K562 (cell line): Measurements from ENCODE around the gene RBBP4. TPM values are rescaled to one million over a fixed set of nuclear protein-coding genes. Genes with fewer than 3 reads are reported as not detected.

ENCODE experiments used
- ATAC-seq: fragments of 200-7000 bp; cut with Tn5 transposase; 3 replicates; pipeline ENCODE4 v1.9.1; 2020; ENCODE audit warnings: moderate library complexity
- BruUV-seq: library from RNA; stranded (reverse); fragments of 400-500 nt; replicated peaks from 2 replicates; lab custom pipeline; 2021; lab: Mats Ljungman, UMichigan
- CTCF ChIA-PET: fragments of 300-600 bp; formaldehyde crosslinking; extraction: SDS; loops from one replicate; lab custom pipeline; 2021; ENCODE audit warnings: low intra/inter-chr PET ratio; lab: Yijun Ruan, JAX
- POLR2A ChIA-PET: fragments of 300-600, 350-650 bp; sonication (Branson Sonifier 250); formaldehyde crosslinking; extraction: SDS; loops from one replicate; lab custom pipeline; 2021; ENCODE audit warnings: antibody characterized with exemption, inconsistent platforms; lab: Yijun Ruan, JAX
- DNase-seq, 4 experiments: peaks; one replicate each; pipeline versions ENCODE4 v3.0.0 to v3.0.0-alpha.2; 2011 to 2018; ENCODE audit warnings: low spot score in 3 of 4, mixed read lengths in 3 of 4; ENCODE audit errors: extremely low read depth in 1 of 4
- FAIRE-seq: peaks from 2 replicates; lab custom pipeline; 2011; peaks lifted over from hg19 to GRCh38; lab: Jason Lieb, UNC
- H2AFZ ChIP-seq: 2 replicates; pipeline ENCODE4 v1.6.0; 2011; ENCODE audit warnings: low read depth, low read length, control low read depth, inconsistent platforms
- H3K27ac ChIP-seq: fragments of 200-600 bp; 3 replicates; pipeline ENCODE4 v1.8.0; 2011; ENCODE audit warnings: low read depth, mild to moderate bottlenecking, control low read depth, inconsistent platforms, low read length, moderate library complexity, mixed read lengths; ENCODE audit errors: extremely low read depth
- H3K27me3 ChIP-seq, 2 experiments: fragments of 300-600 bp in 1 of 2; 2 replicates in 1 of 2; 3 replicates in 1 of 2; pipeline versions ENCODE4 v1.6.0 to v1.8.0; 2011; ENCODE audit warnings: inconsistent platforms in 2 of 2, low read length in 2 of 2, mild to moderate bottlenecking in 1 of 2, mixed read lengths in 1 of 2, moderate library complexity in 1 of 2; ENCODE audit not compliant: control insufficient read depth in 2 of 2, insufficient read depth in 2 of 2
- H3K36me3 ChIP-seq: fragments of 300-600 bp; 3 replicates; pipeline ENCODE4 v1.8.0; 2011; ENCODE audit warnings: mild to moderate bottlenecking, low read length, inconsistent platforms; ENCODE audit not compliant: control insufficient read depth, insufficient read depth
- H3K4me1 ChIP-seq, 2 experiments: fragments of 200-600 bp in 1 of 2; replicated peaks in 1 of 2; 2 replicates in 1 of 2; 3 replicates in 1 of 2; pipeline versions ENCODE4 v1.5.1 to v1.8.0; 2011; ENCODE audit warnings: inconsistent platforms in 2 of 2, low read length in 2 of 2, mild to moderate bottlenecking in 1 of 2, mixed read lengths in 1 of 2, moderate library complexity in 1 of 2; ENCODE audit not compliant: control insufficient read depth in 2 of 2, insufficient read depth in 2 of 2
- H3K4me2 ChIP-seq: 2 replicates; pipeline ENCODE4 v1.6.1; 2011; ENCODE audit warnings: low read length, control low read depth, inconsistent platforms, mixed read lengths; ENCODE audit not compliant: insufficient read depth
- H3K4me3 ChIP-seq: fragments of 200-600 bp; sonication (generic), shearing (Covaris generic); 2 replicates; pipeline ENCODE4 v1.5.1; 2016; ENCODE audit warnings: control low read depth, inconsistent platforms
- H3K79me2 ChIP-seq: fragments of 200-600 bp; 3 replicates; pipeline ENCODE4 v1.8.0; 2011; ENCODE audit warnings: low read length, inconsistent platforms; ENCODE audit not compliant: control insufficient read depth, insufficient read depth
- H3K9ac ChIP-seq, 2 experiments: 2 replicates each; pipeline versions ENCODE4 v1.6.0 to v1.6.1; 2011; ENCODE audit warnings: low read depth in 2 of 2, low read length in 2 of 2, control low read depth in 1 of 2, inconsistent platforms in 1 of 2, mild to moderate bottlenecking in 1 of 2, mixed read lengths in 1 of 2; ENCODE audit not compliant: insufficient read depth in 1 of 2
- H3K9me1 ChIP-seq: one replicate; pipeline ENCODE4 v1.6.0; 2011; ENCODE audit warnings: inconsistent platforms, mild to moderate bottlenecking, low read length, moderate library complexity; ENCODE audit not compliant: control insufficient read depth, insufficient read depth
- H3K9me3 ChIP-seq: replicated peaks from 2 replicates; pipeline ENCODE4 v1.5.1; 2011; ENCODE audit warnings: low read depth, low read length, inconsistent platforms; ENCODE audit not compliant: control insufficient read depth, insufficient read depth
- H4K20me1 ChIP-seq: replicated peaks from 2 replicates; pipeline ENCODE4 v1.6.1; 2011; ENCODE audit warnings: low read length, inconsistent platforms, mixed read lengths; ENCODE audit not compliant: control insufficient read depth, insufficient read depth
- HOXB6 ChIP-seq: fragments of 250-450 bp; sonication (Bioruptor Pico); IDR thresholded peaks from 2 replicates; pipeline ENCODE4 v1.5.1; 2022; ENCODE audit warnings: mild to moderate bottlenecking, borderline replicate concordance
- MAFG ChIP-seq: fragments of 450-650 bp; conservative IDR thresholded peaks from 2 replicates; pipeline ENCODE4 v1.6.1; 2016; ENCODE audit warnings: missing genetic modification characterization, missing compliant biosample characterization
- NFRKB ChIP-seq: fragments of 450-650 bp; IDR thresholded peaks from 2 replicates; pipeline ENCODE4 v1.6.1; 2016; ENCODE audit warnings: low read depth
- PRMT5 ChIP-seq: sonication (generic); formaldehyde crosslinking; IDR thresholded peaks from 2 replicates; pipeline ENCODE4 v1.5.0; 2020; ENCODE audit warnings: missing genetic modification reagents
- SLC30A9 ChIP-seq: fragments of 250-450 bp; sonication (Bioruptor Pico); IDR thresholded peaks from 2 replicates; pipeline ENCODE4 v1.8.0; 2022; ENCODE audit warnings: mild to moderate bottlenecking, moderate library complexity
- SREBF2 ChIP-seq: sonication (generic); formaldehyde crosslinking; IDR thresholded peaks from 2 replicates; pipeline ENCODE4 v1.4.0; 2020; ENCODE audit warnings: mild to moderate bottlenecking, missing genetic modification reagents
- TARDBP ChIP-seq: fragments of 450-650 bp; IDR thresholded peaks from 2 replicates; pipeline ENCODE4 v1.6.1; 2016
- U2AF2 ChIP-seq: fragments of 200-400 bp; formaldehyde crosslinking; optimal IDR thresholded peaks from 2 replicates; pipeline ENCODE3; 2017; ENCODE audit warnings: low read depth, mild to moderate bottlenecking, low read length
- ZFP91 ChIP-seq: sonication (generic); formaldehyde crosslinking; IDR thresholded peaks from 2 replicates; pipeline ENCODE4 v1.8.0; 2022; ENCODE audit warnings: mild to moderate bottlenecking, missing genetic modification reagents
- ZNF134 ChIP-seq: fragments of 250-450 bp; sonication (Bioruptor Pico); conservative IDR thresholded peaks from 2 replicates; pipeline ENCODE4 v1.4.0; 2020
- ZNF311 ChIP-seq: fragments of 250-450 bp; sonication (Bioruptor Pico); IDR thresholded peaks from 2 replicates; pipeline ENCODE4 v1.4.0; 2020; ENCODE audit warnings: mild to moderate bottlenecking, moderate library complexity
- ZNF830 ChIP-seq: fragments of 250-450 bp; sonication (Bioruptor Pico); IDR thresholded peaks from 2 replicates; pipeline ENCODE4 v1.5.0; 2021; ENCODE audit warnings: mild to moderate bottlenecking
- WGBS: fragments of 100-300 bp; shearing (Covaris generic); methylation state at CpG from one replicate; pipeline ENCODE4 v1.1.6; 2016; ENCODE audit warnings: low coverage, mixed read lengths; ENCODE audit not compliant: insufficient coverage; ENCODE audit errors: missing lambda C conversion rate; 5-methylcytosine and 5-hydroxymethylcytosine counted together
- in situ Hi-C: fragments of 300-500 bp; cut with MboI; formaldehyde crosslinking; loops from 4 replicates; pipeline ENCODE4 v1.15.0; 2018; ENCODE audit warnings: inconsistent platforms, mixed read lengths
- intact Hi-C: fragments of 100-400 bp; cut with micrococcal nuclease; formaldehyde crosslinking; loops from 2 replicates; pipeline ENCODE4 v1.14.2; 2022
- polyA plus RNA-seq, 8 experiments: library from polyadenylated mRNA; depleted of rRNA in 4 of 8; stranded (reverse) in 5 of 8; unstranded in 3 of 8; fragments of >200 nt; fragmentation: Nextera tagmentation in 2 of 8; fragmentation: Illumina TruSeq in 1 of 8; extraction: Ambion mirVana in 2 of 8; extraction: Trizol in 1 of 8; gene quantifications; 2 replicates each; pipeline versions ENCODE4 v1.2.1 to v1.2.3, GENCODE V29; 2011 to 2014; ENCODE audit warnings: inconsistent platforms in 1 of 8, missing spikeins in 1 of 8
- total RNA-seq, 7 experiments: library from RNA; depleted of rRNA in 6 of 7; stranded (reverse); fragments of >200 nt in 6 of 7; fragmentation: Illumina TruSeq in 2 of 7; extraction: Trizol in 2 of 7; gene quantifications; 2 replicates each; pipeline versions ENCODE4 v1.2.1 to v1.2.3, GENCODE V29; 2011 to 2021; ENCODE audit warnings: low replicate concordance in 1 of 7
- TF ChIP-seq, protein P1 (sequence below): fragments of 250-450 bp; sonication (Bioruptor Pico); IDR thresholded peaks from 2 replicates; pipeline ENCODE4 v1.5.0; 2021
- TF ChIP-seq, protein P2 (sequence below): fragments of 250-450 bp; sonication (Bioruptor Pico); IDR thresholded peaks from 2 replicates; pipeline ENCODE4 v1.4.0; 2020; ENCODE audit warnings: mild to moderate bottlenecking

RBBP4 gene
- total and polyA plus RNA-seq, 9 of the 15 experiments (the other 6 are each of a cell fraction or from before 2014, with no cell fraction given): 185 to 409 (median 259) TPM

GRCh38 chr1:32693455-32694174 is 42.6 kb downstream of the RBBP4 start:
- Histone ChIP-seq H3K79me2 (no peaks in the 10 kb centered on the region), H2AFZ (no peak overlapping the region), H3K9me3 (no peaks in the 10 kb centered on the region), H3K9me1 (no peaks in the 10 kb centered on the region), H3K9ac (no peak overlapping the region), H3K4me3 (no peak overlapping the region), H3K4me2 (no peak overlapping the region), H3K27ac (no peak overlapping the region), H3K36me3 (no peaks in the 10 kb centered on the region), H3K4me1 (peaks cover 14 to 19% of the 10 kb centered on the region in 2 experiments), H3K27me3 (no peaks in the 10 kb centered on the region), H4K20me1 (no peaks in the 10 kb centered on the region)
- ChIA-PET POLR2A (interaction anchor here (1.1 to 2.7 kb wide), 5 partner anchors 10 to 97 kb away, joined by 3 to 21 read pairs (median 5); no protein-coding TSS in a partner anchor), CTCF (no interaction called here)
- no peak for DNase-seq
- FAIRE-seq: no peak
- no TSS peak for BruUV-seq
- ATAC-seq: no peak
- WGBS: 70% methylated on average over 6 of the region's 6 CpGs
- in situ Hi-C loops: no loop called here
- TF ChIP-seq TARDBP: no peak
- TF ChIP-seq, protein P1, sequence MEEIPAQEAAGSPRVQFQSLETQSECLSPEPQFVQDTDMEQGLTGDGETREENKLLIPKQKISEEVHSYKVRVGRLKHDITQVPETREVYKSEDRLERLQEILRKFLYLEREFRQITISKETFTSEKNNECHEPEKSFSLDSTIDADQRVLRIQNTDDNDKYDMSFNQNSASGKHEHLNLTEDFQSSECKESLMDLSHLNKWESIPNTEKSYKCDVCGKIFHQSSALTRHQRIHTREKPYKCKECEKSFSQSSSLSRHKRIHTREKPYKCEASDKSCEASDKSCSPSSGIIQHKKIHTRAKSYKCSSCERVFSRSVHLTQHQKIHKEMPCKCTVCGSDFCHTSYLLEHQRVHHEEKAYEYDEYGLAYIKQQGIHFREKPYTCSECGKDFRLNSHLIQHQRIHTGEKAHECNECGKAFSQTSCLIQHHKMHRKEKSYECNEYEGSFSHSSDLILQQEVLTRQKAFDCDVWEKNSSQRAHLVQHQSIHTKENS: no peak
- no peak for TF ChIP-seq U2AF2
- no peak for TF ChIP-seq SLC30A9 (CRISPR knock-in tag)
- TF ChIP-seq ZFP91 (CRISPR knock-in tag): no peak
- TF ChIP-seq PRMT5 (CRISPR knock-in tag): no peak
- TF ChIP-seq MAFG: no peak
- TF ChIP-seq NFRKB: no peak
- TF ChIP-seq HOXB6 (CRISPR knock-in tag): no peak
- TF ChIP-seq ZNF830 (CRISPR knock-in tag): no peak
- no peak for TF ChIP-seq ZNF134 (CRISPR knock-in tag)
- TF ChIP-seq, protein P2, sequence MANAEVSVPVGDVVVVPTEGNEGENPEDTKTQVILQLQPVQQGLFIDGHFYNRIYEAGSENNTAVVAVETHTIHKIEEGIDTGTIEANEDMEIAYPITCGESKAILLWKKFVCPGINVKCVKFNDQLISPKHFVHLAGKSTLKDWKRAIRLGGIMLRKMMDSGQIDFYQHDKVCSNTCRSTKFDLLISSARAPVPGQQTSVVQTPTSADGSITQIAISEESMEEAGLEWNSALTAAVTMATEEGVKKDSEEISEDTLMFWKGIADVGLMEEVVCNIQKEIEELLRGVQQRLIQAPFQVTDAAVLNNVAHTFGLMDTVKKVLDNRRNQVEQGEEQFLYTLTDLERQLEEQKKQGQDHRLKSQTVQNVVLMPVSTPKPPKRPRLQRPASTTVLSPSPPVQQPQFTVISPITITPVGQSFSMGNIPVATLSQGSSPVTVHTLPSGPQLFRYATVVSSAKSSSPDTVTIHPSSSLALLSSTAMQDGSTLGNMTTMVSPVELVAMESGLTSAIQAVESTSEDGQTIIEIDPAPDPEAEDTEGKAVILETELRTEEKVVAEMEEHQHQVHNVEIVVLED (CRISPR knock-in tag): no peak
- TF ChIP-seq SREBF2 (CRISPR knock-in tag): no peak
- TF ChIP-seq ZNF311 (CRISPR knock-in tag): no peak
- intact Hi-C loops: loop anchor here (10.0 kb wide), 1 partner anchor 169 kb away; no protein-coding TSS in a partner anchor
